ENCODE data around the gene CLN3. TPM values are rescaled to one million over a fixed set of nuclear protein-coding genes. Genes with fewer than 3 reads are reported as not detected.
A peak's percentile ranks its signal among the peaks of the same experiment; 100 is the strongest.

The CLN3 gene
- total and polyA plus RNA-seq, 9 of the 15 experiments (the other 6 are each of a cell fraction or from before 2014, with no cell fraction given), result 2.5 to 27.1 (median 11.6) TPM

DNA sequence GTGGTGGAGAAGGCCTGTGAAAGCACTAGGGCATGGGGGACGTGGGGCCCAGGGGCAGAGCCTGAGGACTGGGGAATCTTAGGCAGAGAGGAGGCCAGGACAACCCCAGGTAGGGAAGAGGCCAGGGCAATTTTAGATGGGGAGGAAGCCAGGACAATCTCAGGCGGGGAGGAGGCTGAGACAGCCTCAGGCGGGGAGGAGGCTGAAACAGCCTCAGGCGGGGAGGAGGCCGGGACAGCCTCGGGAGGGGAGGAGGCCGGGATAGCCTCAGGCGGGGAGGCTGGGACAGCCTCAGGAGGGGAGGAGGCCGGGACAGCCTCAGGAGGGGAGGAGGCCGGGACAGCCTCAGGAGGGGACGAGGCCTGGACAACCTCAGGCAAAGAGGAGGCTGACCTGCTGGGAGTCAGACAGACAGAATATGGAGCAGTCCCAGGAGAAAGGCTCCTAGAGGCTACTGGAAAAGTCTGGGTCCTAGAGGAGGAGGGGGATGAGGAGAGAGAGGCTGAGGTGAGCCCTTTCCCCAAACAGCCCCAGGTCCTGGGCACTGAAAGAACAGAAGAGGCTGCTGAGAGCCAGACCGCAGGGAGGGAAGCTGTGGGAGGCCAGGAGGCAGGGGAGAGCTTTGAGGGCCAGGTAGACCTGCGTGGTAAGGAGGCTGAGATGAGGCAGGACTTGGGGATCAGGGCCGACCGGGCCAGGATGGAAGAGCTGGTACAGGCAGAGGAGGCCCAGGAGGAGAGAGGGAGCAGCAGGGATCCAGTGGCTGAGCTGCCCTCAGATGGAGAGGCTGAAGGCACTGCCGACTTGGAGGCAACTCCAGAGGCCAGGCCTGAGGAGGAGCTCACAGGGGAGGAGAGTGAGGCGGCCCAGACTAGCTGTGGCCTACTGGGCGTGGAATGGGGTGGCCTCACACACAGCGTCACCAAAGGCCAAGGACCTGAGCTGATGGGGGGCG is 4.2 kb upstream of the CLN3 start:
- Histone ChIP-seq H3K4me3 (no peak overlapping the region), H2AFZ (ENCODE audit: low read depth, low read length) (no peak overlapping the region), H3K9me3 (replicated peaks; ENCODE audit: control insufficient read depth, insufficient read depth, low read depth, low read length) (no peaks in the 10 kb centered on the region), H3K9me1 (ENCODE audit: control insufficient read depth, insufficient read depth, low read length) (no peaks in the 10 kb centered on the region), H3K4me2 (ENCODE audit: insufficient read depth, low read length) (no peak overlapping the region), H3K27ac (ENCODE audit: extremely low read depth, low read depth, low read length) (no peak overlapping the region), H3K4me1 (replicated peaks in 1 of 2; ENCODE audit: control insufficient read depth in 2 of 2, insufficient read depth in 2 of 2, low read length in 2 of 2) (peaks cover 13 to 55% of the 10 kb centered on the region in 2 experiments), H4K20me1 (replicated peaks; ENCODE audit: control insufficient read depth, insufficient read depth, low read length) (no peaks in the 10 kb centered on the region), H3K9ac (ENCODE audit: insufficient read depth in 1 of 2, low read depth in 2 of 2, low read length in 2 of 2) (peak overlapping the region in 1 of 2 experiments; percentile 87; a peak in 2 of 4 replicates), H3K27me3 (ENCODE audit: control insufficient read depth in 2 of 2, insufficient read depth in 2 of 2, low read length in 2 of 2) (0 out of 5 replicates have a peak, but pooled peaks cover 0 to under 1% of the 10 kb centered on the region in 2 experiments), H3K36me3 (ENCODE audit: control insufficient read depth, insufficient read depth, low read length) (no peaks in the 10 kb centered on the region), H3K79me2 (ENCODE audit: control insufficient read depth, insufficient read depth, low read length) (peaks cover 6% of the 10 kb centered on the region; the same call in 2 of the 3 replicates)
- 70% methylated on average over 12 of the region's 20 CpGs for WGBS (ENCODE audit: insufficient coverage, low coverage, missing lambda C conversion rate)
- POLR2A ChIA-PET, result no interaction called here
- FAIRE-seq, result no peak
- DNase-seq (ENCODE audit: extremely low read depth in 1 of 4, low spot score in 3 of 4), result no peak
- CTCF ChIA-PET (ENCODE audit: low intra/inter-chr PET ratio), result no interaction called here
- BruUV-seq (replicated peaks), result no TSS peak
- ATAC-seq, result no peak
- intact Hi-C loops (cut with micrococcal nuclease) (no loop called here), in situ Hi-C loops (cut with MboI) (loop anchor here (25.0 kb wide), 1 partner anchor 1716 kb away; no protein-coding TSS in a partner anchor)
- TF ChIP-seq CHCHD3 (CRISPR knock-in tag; IDR thresholded peaks at IDR 0.05), result no peak
- TF ChIP-seq ZFX (CRISPR knock-in tag; IDR thresholded peaks at IDR 0.05), result 0 out of 2 replicates have a peak, but pooled peaks have one; percentile 39
